IPS-NIHi11 (cell line): Measurements from ENCODE around the gene CMSS1.

Experiments used
- DNase-seq: peaks from one replicate; pipeline ENCODE4 v3.0.0; 2012; ENCODE audit warnings: mixed read lengths, low spot score

The CMSS1 gene

DNA sequence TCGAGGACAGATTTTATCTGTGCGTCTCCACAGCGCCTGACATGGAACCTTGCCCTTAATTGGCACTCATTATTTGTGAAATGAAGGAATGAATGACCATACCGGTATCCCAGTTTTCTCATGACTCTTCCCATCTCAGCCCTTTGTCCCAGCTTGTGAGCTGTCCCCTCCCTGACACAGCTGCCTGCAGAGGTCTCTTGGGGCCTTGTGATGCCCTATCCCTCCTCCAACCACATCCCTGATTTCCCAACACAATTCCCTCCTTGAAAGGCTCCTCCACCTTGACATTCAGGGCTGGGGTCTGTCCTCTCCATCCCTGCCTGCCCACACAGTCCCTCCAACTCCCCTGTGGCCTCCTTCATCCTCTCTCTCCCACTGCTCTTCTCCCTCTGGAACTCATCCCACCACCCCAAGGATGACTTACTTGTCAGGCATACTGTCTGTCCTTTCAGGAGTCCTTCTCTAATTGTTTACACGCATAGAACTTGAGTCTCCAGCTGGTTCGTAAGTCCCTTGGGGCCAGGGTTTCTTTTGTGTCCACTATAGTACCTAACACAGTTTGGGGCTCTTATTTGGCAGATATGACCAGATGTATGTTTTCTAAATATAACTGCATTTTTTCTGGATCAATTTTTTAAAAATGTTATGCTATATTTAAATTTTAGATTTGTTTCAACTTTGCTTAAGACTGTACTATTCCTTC lies 332.2 kb downstream of the CMSS1 start:
- no peak for DNase-seq

DNA sequence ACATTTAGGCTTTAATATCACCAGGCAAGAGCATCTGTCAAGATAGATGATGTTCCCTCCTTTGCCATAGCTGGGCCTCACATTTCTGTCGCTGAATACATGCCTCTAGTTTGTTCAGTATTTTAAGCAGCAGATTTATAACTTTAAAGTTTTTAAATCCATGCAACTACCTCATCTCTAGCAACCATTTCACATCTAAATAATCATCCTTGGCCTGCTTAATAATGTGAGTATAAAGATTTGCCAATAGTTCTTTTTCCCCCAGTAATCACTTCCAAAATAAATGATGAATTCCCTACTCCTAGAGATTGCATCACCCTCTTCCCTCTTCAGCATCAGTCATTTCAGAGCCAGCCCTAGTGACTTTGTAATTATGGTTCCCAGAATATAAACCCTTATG lies 332.8 kb downstream of the CMSS1 start:
- DNase-seq = no peak

DNA sequence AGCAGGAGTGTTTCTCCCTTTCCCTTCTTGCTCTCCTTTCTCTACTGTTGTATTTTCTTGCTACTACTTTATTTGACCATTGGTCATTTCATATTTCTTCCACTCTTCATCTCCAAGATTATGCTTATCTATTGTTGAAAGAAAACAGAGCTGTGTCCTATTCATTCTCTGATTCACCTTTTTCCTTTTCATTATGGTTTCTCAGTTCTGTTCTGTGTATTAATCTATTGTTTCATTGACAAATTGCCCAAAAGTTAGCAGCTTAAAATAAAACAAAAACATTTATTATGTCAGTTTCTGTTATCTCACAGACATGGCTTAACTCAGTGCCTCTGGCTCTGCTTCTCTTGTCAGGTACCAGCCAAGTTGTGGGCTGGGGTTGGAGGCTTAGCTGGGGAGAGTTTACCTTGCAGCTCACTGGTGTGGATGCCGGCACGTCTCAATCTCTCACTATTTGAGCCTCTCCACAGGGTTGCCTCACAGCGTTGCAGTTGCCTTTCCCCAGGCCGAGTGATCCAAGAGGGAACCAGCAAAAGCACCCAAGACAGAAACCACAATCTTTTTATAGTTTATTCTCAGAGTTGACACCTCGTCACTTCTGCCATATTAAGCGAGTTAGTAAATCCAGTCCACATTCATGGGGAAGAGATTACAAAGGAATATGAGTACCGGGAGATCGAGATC lies 333.5 kb downstream of the CMSS1 start:
- DNase-seq = no peak

DNA sequence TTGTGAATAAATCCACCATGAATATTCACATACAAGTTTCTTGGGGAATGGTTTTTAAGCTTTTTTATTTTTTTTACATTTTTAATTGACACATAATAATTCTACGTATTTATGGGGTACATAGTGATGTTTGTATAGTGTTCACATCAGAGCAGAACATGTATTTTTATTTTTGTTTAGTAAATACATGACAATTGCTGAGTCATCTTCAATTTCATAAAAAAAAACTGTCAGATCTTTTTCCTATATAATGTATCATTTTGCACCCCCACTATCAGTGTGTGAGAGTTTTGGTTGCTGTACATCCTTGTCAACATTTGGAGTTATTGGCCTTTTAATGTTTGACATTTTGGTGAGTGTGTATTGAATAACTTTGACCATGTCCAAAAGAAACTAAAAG lies 336.5 kb downstream of the CMSS1 start:
- no peak for DNase-seq

DNA sequence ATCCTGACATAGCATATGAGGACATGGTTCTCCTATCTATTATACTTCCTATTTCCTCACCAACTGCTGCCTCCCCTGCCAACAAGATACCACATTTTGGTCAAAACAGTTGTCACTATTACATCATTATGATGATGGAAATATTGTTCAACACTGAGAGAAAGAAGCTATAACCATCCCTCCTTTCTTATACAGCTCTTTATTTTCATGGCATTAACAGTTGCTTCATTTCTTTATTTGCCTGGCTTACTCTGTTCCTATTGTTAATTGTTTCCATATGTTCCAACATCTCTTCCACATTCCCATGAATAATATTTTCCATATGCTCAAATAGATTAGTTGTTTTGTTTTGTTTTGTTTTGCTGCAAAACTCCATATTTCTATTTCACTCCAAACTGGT lies 337.5 kb downstream of the CMSS1 start:
- no peak for DNase-seq

DNA sequence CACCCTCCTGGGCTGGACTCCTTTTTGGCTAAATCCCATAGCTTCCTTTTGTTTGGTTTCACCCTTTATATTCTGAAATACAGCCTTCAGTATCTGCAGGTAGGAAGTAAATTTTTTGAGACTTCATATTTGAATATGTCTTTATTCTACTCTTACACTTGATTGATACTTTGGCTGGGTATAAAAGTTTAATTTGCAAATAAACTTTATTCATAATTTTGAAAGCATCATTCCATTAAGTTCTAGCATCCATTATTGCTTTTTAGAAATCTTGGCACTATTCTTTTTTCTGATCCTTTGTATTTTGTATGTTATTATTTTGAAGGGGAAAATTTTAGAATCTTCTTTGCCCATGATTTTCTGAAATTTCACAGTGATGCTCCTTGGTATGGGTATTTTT lies 337.9 kb downstream of the CMSS1 start:
- DNase-seq = no peak

DNA sequence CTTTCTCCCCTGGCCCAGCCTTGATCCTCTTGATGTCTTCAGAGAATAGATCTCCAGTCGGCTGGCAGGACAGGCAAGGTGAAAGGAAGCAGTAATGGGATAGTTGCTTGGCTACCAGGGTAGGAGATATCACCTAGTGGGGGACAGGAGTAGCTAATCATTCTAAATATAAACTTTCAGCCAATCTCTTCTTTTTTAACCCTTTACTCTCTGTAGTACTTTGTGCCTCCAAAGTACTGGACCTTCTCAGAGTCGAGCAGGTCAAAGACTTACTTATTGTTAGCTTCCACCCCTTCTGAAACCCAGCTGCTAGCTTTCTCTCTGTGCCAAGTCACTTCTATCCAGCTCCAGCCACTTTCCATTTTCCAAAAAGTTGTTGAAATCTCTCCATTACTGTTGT lies 340.0 kb downstream of the CMSS1 start:
- DNase-seq = no peak

DNA sequence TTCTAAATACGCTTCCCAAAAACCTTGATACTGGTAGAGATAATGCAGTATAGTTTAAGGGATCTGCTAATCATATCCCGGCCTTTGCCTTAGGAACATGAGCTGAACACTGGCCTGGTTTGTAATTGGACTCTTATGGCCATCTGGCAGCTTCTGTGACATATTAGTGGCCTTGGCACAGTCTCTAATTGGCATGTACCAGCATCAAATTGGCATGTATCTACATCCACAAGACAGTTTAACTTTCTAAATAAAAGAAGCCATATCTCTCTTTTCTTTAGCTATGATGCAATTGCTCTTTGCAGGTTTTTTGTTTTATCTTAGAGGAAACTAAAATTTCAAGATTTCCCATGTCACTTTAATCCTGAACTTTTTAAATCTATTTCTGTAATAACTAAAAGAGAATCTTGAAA lies 341.3 kb downstream of the CMSS1 start:
- DNase-seq = no peak

DNA sequence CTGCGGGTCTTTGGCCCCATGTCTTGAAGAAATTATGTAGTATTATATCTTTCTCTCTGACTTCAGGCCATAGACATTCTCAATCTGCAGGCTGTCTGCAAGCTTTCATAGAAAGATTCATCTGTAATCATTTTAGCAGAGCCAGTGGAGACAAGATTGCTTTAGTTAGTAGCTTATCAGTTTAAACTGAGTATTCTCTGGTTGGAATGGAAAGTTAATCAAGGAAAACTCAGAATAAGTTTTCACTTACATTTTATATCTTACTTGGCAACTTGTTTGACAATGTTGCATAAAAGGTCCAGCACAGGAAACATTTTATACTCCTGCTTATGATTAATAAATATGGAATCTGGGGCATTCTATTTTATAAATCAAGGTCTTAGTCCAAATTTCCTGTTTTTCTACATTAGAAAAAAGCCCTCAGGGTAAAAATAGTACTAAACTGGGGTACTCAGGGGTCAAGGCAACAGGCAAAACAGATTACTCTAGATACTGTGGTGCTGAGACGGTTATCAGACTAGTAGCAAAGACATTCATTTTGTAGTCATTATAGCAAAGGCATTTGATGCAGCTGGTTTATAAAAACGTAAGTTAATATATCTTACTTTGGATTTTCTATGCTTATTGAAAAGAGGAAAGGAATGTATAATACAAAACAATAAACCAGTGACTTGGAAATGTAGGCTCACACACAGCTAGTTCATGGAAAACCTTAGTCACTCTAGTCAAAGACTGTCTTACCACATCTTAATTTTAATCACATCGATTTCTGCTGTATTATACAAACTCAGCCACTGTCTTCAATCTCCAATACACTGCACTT lies 341.9 kb downstream of the CMSS1 start:
- no peak for DNase-seq

DNA sequence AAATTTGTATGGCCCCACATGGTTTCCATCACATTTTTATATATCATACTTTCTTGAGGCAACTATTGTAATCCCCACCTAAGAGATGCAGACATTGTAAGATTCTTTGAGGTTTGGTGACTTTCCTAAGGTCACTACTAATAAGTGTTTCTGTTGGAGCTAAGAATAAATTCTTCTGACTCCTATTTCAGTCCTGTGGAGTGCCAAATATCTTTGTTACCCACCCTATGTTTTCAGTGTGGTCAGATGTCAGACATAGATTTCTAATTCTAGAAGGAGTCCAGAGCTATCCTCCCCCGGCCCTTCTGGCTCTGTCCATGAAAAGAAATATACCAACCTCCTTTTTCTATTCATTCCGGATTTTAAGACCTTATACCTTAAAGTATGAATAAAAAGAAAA lies 342.9 kb downstream of the CMSS1 start:
- DNase-seq = no peak

DNA sequence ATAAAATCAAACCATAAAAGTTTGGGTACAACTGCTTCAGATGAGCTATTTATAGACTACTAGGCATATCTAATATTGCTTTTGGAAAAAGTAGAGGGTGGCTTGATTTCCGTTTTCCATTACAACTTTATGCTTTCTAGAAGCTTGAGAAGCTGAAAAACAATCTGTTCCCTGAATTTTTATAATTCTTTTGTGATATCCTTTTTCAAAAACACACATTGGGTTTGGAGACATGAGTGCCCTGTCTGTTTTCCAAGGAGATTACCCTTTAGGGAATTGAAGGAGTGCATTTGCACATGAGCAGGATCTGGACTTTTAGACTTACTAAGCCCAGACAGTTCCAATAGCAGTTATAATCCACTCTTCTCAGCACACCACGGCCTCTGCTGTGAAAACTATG lies 346.1 kb downstream of the CMSS1 start:
- no peak for DNase-seq

DNA sequence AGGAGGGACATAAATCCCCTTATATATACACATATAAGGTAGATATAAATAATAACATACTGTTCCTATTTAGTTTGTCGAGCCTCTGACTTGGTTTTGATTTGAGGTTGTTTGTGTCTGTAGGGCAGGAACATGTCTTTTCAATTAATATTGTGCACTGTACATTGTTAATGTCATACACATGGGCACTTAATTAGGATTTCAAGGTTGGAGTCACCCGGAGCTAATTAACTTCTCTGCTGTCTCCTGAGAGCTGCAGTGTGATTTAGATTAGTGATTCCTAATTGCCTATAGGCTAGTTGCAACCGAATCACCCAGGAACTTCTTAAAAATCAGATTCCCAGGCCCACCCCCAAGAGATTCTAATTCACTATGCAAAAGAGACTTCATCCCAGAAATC lies 347.1 kb downstream of the CMSS1 start:
- DNase-seq = no peak

DNA sequence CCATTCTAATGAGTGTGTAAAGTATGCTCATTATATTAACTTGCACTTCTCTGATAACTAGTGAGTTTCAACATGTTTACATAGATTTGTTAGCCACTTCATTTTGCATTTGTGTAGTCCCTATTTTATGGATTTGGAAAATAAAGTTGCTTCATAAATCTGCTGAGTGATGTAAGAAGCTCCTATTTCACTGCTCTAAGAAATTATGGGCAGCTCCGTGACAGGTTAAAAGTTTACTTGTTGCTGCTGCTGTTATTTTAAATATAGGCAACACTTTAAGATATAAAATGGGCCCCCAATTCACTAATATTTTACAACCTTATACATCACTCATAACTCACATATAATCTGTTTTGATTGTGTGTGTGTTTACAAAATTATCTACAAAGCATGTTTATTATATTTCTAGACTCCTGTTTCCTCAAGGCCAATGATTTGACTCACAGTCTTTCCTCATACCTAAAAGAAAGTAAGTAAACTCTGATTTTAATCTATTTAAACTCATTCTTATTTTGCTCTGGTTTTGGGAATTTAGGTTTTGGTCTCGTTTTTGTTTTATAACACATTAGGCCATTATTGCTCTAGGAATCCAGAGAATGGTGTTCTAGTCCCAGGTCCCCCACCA lies 348.4 kb downstream of the CMSS1 start:
- DNase-seq = no peak

DNA sequence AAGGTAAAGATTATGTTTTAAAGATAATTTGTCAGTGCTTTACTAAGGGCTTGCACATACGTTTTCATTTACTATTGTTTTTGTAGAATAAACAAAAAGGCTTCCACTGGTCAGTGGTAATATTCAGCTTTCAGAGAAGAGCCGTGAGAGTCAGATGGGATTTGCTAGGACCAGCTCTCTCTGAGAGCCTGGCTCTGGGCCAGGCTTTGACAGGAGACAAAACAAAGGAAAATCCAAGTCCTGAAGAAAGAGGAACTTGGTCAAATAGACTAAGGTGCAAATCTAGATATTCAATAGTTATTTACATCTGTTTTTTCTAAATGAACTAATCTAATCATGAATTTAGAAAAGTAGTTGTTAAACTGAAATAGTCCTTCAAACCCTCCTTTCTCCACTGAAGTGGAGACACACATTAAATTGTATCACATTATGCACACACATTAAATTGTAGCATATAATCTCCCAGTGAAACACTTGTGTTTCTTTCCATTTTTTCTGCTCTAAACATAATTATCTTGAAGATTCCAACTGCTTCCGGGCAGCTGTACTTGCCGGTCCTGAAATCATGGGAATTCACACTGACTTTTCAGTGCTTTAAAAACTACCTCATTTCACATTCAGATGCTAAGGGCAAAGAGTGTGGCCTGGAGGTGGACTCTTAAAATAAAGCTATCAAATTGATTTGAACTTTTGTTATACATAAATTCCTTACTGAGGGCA lies 351.7 kb downstream of the CMSS1 start:
- DNase-seq = no peak

DNA sequence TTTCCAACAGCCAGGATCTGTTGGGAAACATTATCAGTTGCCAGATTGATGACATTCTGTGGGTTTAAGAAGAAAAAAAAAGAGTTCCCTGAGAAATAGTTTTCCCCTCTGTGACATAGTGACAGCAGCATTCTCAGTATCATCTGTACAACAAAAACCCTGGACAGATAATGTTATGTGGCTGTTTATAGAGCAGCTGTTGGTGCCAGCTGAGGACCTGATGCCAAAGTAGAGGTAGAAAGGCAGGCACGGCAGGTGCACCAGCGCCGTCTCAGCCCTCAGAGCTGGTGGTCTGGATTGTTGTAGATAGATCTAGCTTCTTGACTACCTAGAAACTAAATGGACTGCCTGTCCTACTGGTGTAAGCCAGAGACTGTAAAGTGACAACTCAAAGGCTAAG lies 352.8 kb downstream of the CMSS1 start:
- DNase-seq = no peak

DNA sequence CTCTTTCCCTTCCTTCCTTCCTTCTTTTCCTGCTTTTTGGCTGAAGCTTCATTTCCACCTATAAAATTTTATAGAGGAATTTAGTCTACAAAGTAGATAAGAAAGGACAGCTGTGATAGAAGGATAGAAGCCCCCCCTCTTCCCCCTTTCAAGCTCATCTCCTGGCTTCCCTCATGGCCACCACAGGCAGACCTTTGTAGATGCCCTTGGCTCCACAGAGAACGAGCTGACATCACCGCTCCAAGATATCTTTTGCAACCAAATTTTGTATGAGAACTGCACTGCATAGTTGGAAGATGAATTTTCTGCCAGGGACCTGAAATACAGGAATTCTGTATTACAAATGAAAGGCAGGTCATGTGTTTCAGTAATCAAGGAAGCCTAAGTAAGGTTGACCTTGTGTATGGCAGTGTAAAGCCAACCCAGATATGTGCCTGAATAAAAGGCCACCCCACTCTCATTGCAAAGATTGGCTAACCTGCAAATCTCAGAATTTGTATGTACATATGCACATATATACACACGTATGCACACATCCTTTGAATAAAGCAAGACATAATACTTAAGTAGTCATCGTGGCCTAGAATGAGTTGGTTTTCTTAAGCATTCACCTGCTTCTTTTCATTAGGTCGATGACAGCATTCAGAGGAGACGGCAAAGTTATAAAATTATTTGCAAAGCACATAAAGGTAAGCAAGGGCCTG lies 353.7 kb downstream of the CMSS1 start:
- DNase-seq = no peak

DNA sequence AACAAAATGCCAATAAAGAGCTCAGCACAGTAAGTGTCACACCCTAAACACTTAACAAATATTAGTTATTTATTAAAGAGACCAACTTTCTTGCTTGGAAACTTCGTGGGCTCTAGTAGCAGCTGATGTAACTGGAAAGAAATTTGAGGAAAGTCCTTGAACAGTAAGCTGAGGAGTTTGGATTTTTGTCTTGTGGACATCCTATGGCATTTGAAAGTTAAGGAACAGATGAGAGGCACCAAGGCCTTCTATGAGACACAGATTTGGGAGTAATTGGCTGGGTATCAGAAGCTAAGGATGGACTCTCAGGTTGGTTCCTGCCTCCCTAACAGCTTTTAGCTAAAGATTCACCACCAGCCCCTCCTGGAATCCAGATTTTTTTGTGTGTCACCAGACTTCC lies 356.3 kb downstream of the CMSS1 start:
- no peak for DNase-seq

DNA sequence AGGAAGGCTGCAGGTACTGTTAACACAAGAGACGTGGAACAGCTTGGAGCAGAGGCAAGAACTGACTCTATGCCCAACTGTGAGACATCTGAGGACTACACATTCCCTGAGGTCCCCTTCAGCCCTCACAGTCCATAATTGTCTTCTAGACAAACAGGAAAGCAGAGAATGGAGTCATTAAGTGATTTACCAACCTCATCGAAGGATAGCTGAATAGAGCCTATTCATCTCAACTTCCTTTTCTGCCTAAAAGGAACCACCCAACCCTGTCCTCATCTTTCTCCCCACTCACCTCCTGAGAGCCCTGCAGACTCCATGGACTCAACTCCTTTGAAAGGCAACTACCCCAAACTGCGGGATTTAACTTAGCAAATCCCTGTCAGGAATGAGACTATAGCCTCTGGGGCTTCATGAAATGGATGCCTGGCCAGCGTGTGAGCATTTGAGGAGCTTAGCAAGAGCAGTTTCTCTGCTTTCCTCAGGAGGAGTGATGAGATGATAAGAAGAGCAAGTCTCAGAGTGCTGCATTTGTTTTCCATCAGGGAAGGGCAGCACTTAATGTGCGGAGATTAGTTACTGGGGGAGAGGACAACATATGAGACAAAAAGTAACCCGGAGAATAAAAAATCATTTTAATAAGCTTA lies 358.1 kb downstream of the CMSS1 start:
- DNase-seq = no peak

DNA sequence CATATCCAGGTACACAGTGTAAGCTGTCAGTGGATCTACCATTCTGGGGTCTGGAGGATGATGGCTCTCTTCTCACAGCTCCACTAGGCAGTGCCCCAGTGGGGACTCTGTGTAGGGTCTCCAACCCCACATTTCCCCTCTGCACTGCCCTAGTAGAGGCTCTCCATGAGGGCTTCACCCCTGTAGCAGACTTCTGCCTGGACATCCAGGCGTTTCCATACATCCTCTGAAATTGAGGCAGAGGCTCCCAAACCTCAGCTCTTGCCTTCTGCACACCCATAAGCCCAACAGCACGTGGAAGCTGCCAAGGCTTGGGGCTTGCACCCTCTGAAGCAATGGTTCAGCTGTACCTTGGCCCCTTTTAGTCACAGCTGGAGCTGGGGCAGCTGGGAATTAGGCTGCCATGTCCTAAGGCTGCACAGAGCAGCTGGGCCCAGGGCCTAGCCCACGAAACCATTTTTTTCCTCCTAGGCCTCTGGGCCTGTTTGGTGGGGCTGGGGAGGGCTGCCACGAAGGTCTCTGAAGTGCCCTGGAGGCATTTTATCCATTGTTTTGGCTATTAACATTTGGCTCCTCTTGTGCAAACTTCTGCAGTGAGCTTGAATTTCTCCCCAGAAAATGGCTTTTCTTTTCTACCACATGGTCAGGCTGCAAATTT lies 362.2 kb downstream of the CMSS1 start:
- DNase-seq = no peak

DNA sequence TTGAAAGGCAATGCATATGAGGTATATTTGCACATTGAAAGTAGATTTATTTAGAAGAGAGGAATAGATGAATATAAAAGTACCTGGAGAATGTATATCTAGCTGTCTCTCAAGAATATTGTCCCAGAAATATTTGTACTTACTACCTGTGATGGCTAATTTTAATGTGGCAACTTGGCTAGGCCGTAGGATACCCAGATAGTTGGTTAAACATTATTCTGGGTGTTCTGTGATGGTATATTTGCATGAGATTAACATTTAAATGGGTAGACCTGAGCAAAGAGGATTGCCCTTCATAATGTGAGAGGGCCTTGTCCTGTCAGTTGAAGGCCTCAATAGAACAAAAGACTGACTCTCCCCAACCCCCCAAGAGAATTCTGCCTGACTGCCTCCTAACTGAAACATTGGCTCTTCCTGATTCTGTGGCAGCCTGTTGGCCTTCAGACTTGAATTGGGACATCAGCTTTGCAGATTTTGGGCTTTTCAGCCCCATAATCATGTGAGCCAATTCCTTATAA lies 366.0 kb downstream of the CMSS1 start:
- DNase-seq = no peak
